ENCODE measurements around the gene CNST.
"Not testable (repeated sequence)": the region's sequence is repeated elsewhere in the genome, so short reads cannot be mapped to it uniquely, and the experiment has no call there.

Gene CNST

GRCh38 chr1:246588159-246588721 is 22.0 kb downstream of the CNST start:
- peak; percentile 54 for DNase-seq

GRCh38 chr1:246589919-246590318 is 23.7 kb downstream of the CNST start:
- not testable (repeated sequence) for DNase-seq

GRCh38 chr1:246591047-246591446 is 24.8 kb downstream of the CNST start:
- no peak for DNase-seq

GRCh38 chr1:246591504-246591903 is 25.2 kb downstream of the CNST start:
- DNase-seq, result no peak

GRCh38 chr1:246591958-246592357 is 25.7 kb downstream of the CNST start:
- no peak for DNase-seq

GRCh38 chr1:246592695-246593094 is 26.4 kb downstream of the CNST start:
- DNase-seq, result no peak

GRCh38 chr1:246595146-246595545 is 28.9 kb downstream of the CNST start:
- DNase-seq, result no peak

- DNase-seq, result no peak
These were observed 31.1 kb downstream of the CNST start for GRCh38 chr1:246597340-246597739.

- DNase-seq, result no peak
These were observed 31.7 kb downstream of the CNST start for GRCh38 chr1:246597971-246598370.

- DNase-seq, result no peak
These were observed 33.1 kb downstream of the CNST start for GRCh38 chr1:246599315-246599714.

- DNase-seq, result no peak
These were observed 34.3 kb downstream of the CNST start for GRCh38 chr1:246600579-246600978.

GRCh38 chr1:246602194-246602593 is 35.9 kb downstream of the CNST start:
- peak; percentile 57 for DNase-seq

GRCh38 chr1:246605231-246605630 is 39.0 kb downstream of the CNST start:
- DNase-seq, result not testable (repeated sequence)

GRCh38 chr1:246607462-246607861 is 41.2 kb downstream of the CNST start:
- DNase-seq, result no peak

GRCh38 chr1:246608616-246609376 is 42.5 kb downstream of the CNST start:
- DNase-seq, result peak; percentile 26

- no peak for DNase-seq
These were observed 43.4 kb downstream of the CNST start for GRCh38 chr1:246609632-246610031.

GRCh38 chr1:246613096-246613758 is 47.0 kb downstream of the CNST start:
- no peak for DNase-seq

- DNase-seq, result no peak
These were observed 50.9 kb downstream of the CNST start for GRCh38 chr1:246617156-246617555.

GRCh38 chr1:246617768-246618167 is 51.5 kb downstream of the CNST start:
- no peak for DNase-seq

GRCh38 chr1:246618240-246618808 is 52.1 kb downstream of the CNST start:
- DNase-seq, result no peak

- DNase-seq, result no peak
These were observed 55.9 kb downstream of the CNST start for GRCh38 chr1:246622035-246622652.

GRCh38 chr1:246624091-246624490 is 57.8 kb downstream of the CNST start:
- DNase-seq, result no peak

GRCh38 chr1:246629030-246629429 is 62.8 kb downstream of the CNST start:
- DNase-seq, result no peak

All from OCI-M1 (cell line).